Measurements from ENCODE around the gene SPSB4.

Gene SPSB4

DNA sequence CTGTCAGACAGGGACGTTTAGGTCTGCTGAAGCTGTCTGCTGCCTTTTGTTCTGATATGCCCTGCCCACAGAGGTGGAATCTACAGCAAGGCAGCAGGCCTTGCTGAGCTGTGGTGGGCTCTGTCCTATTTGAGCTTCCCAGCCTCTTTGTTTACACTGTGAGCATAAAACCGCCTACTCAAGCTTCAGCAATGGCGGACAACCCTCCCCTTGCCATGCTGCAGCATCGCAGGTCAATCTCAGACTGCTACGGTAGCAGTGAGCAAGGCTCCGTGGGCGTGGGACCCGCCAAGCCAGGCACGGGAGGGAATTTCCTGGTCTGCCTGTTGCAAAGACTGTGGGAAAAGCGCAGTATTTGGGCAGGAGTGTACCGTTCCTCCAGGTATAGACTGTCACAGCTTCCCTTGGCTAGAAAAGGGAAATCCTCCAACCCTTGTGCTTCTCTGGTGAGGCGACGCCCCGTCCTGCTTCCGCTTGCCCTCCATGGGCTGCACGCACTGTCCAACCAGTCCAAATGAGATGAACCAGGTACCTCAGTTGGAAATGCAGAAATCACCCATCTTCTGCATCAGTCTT is 71.4 kb downstream of the SPSB4 start:
- no peaks in the 10 kb centered on the region for H3K36me3 ChIP-seq (ENCODE audit: control insufficient read depth, insufficient read depth, low read length)
- H3K27me3 ChIP-seq (ENCODE audit: control insufficient read depth, insufficient read depth, low read length) = no peaks in the 10 kb centered on the region
- no peaks in the 10 kb centered on the region for H3K4me1 ChIP-seq (ENCODE audit: control insufficient read depth, insufficient read depth, low read length)
- H3K9ac ChIP-seq (ENCODE audit: low read depth, low read length) = no peak overlapping the region
- no peaks in the 10 kb centered on the region for H3K9me3 ChIP-seq (ENCODE audit: control insufficient read depth, insufficient read depth, low read length)
- no peak overlapping the region for H3K27ac ChIP-seq (ENCODE audit: low read depth, low read length)
- H3K4me3 ChIP-seq (ENCODE audit: low read depth, low read length) = no peak overlapping the region

DNA sequence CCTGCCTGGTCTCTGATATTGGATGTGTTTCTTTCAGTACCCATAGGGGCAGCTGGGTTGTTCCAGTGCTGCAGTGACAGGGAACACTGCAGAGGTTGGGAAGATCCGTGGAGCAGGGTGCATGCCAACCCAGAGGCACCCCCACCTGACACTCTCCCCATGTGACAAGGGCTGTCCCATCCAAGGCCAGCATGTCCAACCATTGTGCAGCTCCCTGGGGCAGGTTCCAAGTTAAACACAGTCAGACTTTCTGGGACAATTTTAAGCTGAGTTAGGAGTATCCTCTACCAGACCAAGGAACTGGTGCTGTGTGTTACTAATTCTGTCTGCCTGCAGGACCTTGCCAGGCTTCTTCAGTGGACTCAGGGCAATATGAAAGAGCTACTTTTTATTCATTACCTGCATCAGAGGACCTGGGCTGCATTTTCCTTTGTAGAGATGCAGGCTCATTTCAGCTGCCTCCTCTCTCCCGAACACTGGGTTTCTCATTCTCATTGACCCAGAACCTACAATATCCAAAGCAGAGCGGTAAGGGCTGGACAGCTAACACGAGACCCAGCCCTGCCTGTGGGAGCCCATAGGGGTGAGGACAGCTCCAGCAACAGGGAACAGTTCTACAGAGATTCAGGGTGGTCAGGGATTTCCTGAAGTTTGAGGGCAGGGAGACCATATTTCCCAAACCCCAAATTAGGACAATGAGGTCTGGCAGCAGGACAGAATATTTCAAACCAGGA is 72.7 kb downstream of the SPSB4 start:
- H3K9ac ChIP-seq (ENCODE audit: low read depth, low read length) = no peak overlapping the region
- no peaks in the 10 kb centered on the region for H3K9me3 ChIP-seq (ENCODE audit: control insufficient read depth, insufficient read depth, low read length)
- H3K36me3 ChIP-seq (ENCODE audit: control insufficient read depth, insufficient read depth, low read length) = no peaks in the 10 kb centered on the region
- no peak overlapping the region for H3K27ac ChIP-seq (ENCODE audit: low read depth, low read length)
- no peaks in the 10 kb centered on the region for H3K4me1 ChIP-seq (ENCODE audit: control insufficient read depth, insufficient read depth, low read length)
- no peaks in the 10 kb centered on the region for H3K27me3 ChIP-seq (ENCODE audit: control insufficient read depth, insufficient read depth, low read length)
- no peak overlapping the region for H3K4me3 ChIP-seq (ENCODE audit: low read depth, low read length)

DNA sequence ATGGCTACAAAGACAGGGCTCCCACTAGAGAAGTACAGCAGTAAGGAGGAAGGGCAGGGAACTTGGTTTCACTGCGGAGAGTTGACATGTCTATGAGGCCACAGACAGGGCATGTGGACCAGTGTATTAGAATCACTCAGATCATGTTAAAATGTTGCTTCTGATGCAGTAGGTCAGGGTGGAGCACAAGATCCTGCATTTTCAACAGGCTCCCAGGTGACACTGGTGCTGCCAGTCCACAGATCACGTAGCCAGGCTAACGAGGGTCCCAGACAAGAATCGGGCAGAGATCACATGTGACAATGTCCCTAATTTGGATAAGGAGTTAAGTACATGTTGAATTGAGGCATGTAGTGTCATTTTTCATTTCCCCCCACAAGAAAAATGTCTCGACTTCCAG is 73.6 kb downstream of the SPSB4 start:
- no peak overlapping the region for H3K9ac ChIP-seq (ENCODE audit: low read depth, low read length)

DNA sequence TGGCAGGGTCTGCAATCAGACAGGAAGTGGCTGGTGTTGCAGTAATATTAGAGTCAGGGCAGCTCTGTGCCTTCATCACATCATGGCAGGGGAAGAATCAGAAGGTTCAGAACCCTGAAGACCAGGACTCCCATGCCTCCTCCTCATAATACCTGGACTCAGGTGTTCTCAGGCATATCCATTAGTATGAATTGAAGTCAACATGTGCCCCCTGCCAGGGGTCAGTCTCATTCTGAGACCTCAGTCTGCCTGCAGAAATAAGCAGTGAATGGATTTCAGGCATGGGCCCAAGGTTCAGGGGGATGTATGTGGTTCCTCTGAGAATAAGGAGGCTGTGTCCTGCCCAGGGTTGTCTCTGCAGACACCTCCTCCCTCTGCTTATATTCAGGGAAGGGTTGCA is 74.2 kb downstream of the SPSB4 start:
- no peaks in the 10 kb centered on the region for H3K4me1 ChIP-seq (ENCODE audit: control insufficient read depth, insufficient read depth, low read length)
- H3K36me3 ChIP-seq (ENCODE audit: control insufficient read depth, insufficient read depth, low read length) = no peaks in the 10 kb centered on the region
- H3K9ac ChIP-seq (ENCODE audit: low read depth, low read length) = no peak overlapping the region
- H3K4me3 ChIP-seq (ENCODE audit: low read depth, low read length) = no peak overlapping the region
- no peak overlapping the region for H3K27ac ChIP-seq (ENCODE audit: low read depth, low read length)
- no peaks in the 10 kb centered on the region for H3K9me3 ChIP-seq (ENCODE audit: control insufficient read depth, insufficient read depth, low read length)
- H3K27me3 ChIP-seq (ENCODE audit: control insufficient read depth, insufficient read depth, low read length) = no peaks in the 10 kb centered on the region

More for the DNA sequence above, 73.6 kb downstream of the SPSB4 start:
- Histone ChIP-seq H3K36me3 (ENCODE audit: control insufficient read depth, insufficient read depth, low read length) (no peaks in the 10 kb centered on the region), H3K4me1 (ENCODE audit: control insufficient read depth, insufficient read depth, low read length) (no peaks in the 10 kb centered on the region), H3K9me3 (ENCODE audit: control insufficient read depth, insufficient read depth, low read length) (no peaks in the 10 kb centered on the region), H3K27me3 (ENCODE audit: control insufficient read depth, insufficient read depth, low read length) (no peaks in the 10 kb centered on the region), H3K4me3 (ENCODE audit: low read depth, low read length) (no peak overlapping the region), H3K27ac (ENCODE audit: low read depth, low read length) (no peak overlapping the region)

DNA sequence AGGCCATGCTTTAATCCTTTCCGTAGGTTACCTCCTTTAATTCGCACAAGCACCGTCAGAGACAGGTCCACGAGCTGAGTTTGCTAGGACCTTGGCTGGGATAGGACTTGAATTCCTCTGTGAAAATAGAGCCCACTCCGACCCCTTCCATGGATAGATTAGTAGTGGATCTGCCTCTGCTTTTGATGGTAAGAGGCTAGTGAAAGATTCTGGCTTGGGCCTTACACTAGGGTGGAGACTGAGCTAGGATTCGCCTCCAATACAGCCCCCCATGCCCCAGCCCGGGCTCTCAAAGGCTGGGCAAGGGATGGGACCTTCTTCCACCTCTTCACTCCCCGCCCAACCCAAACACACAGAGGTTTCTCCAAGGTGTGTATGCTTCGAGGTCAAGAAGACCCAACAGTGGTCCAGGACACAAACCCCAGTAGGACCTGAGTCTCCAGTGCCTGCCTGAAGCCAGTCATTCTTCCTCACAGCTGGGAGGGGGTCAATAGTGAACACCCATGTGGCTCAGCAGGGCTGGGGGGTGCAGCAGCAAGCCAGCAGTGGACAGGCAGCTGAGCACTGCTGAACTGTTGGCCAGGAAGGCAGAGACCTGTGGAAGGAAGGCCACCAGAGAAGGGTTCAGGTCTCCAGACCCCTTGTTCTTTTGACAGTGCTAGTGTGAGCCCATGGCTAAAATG is 75.7 kb downstream of the SPSB4 start:
- Histone ChIP-seq H3K27ac (ENCODE audit: low read depth, low read length) (no peak overlapping the region), H3K9me3 (ENCODE audit: control insufficient read depth, insufficient read depth, low read length) (no peaks in the 10 kb centered on the region), H3K4me3 (ENCODE audit: low read depth, low read length) (no peak overlapping the region), H3K36me3 (ENCODE audit: control insufficient read depth, insufficient read depth, low read length) (no peaks in the 10 kb centered on the region), H3K4me1 (ENCODE audit: control insufficient read depth, insufficient read depth, low read length) (no peaks in the 10 kb centered on the region), H3K27me3 (ENCODE audit: control insufficient read depth, insufficient read depth, low read length) (no peaks in the 10 kb centered on the region), H3K9ac (ENCODE audit: low read depth, low read length) (no peak overlapping the region)

DNA sequence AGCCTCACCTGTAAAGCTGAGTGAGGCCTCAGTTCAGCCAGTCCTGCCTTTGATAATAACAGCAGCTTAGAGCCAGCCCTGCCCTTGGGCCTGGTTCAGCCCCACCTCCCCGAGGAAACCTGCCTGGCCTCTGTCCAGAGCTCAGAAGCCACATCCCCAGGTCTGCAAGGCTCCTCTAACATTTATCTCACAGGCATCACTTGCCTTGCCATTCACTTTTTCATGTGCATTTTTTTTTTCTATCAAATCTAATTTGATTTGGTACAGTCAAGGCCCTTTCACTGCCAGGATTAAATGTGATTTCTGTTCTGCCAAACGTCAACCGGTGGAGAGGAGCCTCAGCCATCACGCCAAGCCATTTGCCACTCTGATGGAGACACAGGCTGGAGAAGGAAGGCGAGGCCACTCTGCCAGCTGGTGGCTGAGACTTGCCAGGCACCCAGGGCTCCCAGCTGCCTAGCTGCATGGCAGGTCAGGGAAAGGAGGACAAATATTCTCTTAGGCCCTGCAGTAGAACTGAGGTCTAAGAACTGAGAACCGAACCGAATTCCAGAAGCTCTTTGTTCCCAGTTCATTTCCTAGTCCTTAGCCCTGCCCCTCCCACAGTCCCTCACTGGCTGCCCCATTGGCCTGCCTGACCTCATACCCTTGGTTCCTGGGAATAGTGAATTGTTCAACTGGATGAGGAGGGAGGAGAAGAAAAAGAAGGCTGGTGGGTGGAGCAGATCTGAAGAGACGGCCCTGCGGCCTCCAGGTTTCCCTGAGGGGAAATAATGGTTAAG is 76.4 kb downstream of the SPSB4 start:
- Histone ChIP-seq H3K9me3 (ENCODE audit: control insufficient read depth, insufficient read depth, low read length) (no peaks in the 10 kb centered on the region), H3K27ac (ENCODE audit: low read depth, low read length) (no peak overlapping the region), H3K27me3 (ENCODE audit: control insufficient read depth, insufficient read depth, low read length) (no peaks in the 10 kb centered on the region), H3K4me1 (ENCODE audit: control insufficient read depth, insufficient read depth, low read length) (no peaks in the 10 kb centered on the region), H3K9ac (ENCODE audit: low read depth, low read length) (no peak overlapping the region), H3K36me3 (ENCODE audit: control insufficient read depth, insufficient read depth, low read length) (no peaks in the 10 kb centered on the region), H3K4me3 (ENCODE audit: low read depth, low read length) (no peak overlapping the region)

DNA sequence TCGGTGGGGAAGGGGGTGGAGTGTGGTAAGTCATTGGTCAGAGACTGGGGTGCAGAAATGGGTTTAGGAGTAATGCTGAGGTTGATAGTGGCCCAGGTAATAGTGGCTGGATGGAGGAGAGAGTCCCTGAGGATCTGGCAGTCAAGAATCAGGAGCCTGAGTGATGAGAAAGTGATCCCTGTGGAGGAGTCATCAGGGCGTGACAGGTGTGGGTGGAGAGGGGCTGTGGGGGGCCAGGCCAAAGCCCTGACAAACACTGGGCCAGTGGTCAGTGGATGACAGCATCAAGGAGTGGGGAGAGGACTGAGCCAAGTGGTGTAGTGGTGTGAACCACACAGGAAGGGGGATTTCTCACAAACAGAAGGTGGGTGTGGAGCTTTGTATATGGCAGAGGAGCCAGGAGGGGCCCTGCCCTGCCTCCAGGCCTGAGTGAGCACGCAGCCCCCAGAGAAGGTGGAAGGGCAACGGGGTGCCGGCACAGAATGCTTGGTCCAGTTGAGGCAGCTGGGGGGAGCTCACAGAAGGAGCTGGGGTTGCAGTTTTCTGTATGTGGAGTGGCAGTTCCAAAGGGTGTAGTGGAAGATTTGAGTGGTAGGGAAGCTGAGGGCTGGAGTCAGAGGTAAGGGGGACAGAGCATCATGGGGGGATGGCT is 77.1 kb downstream of the SPSB4 start:
- no peaks in the 10 kb centered on the region for H3K27me3 ChIP-seq (ENCODE audit: control insufficient read depth, insufficient read depth, low read length)
- H3K9ac ChIP-seq (ENCODE audit: low read depth, low read length) = no peak overlapping the region
- no peak overlapping the region for H3K4me3 ChIP-seq (ENCODE audit: low read depth, low read length)
- H3K9me3 ChIP-seq (ENCODE audit: control insufficient read depth, insufficient read depth, low read length) = no peaks in the 10 kb centered on the region
- no peaks in the 10 kb centered on the region for H3K4me1 ChIP-seq (ENCODE audit: control insufficient read depth, insufficient read depth, low read length)
- no peaks in the 10 kb centered on the region for H3K36me3 ChIP-seq (ENCODE audit: control insufficient read depth, insufficient read depth, low read length)
- H3K27ac ChIP-seq (ENCODE audit: low read depth, low read length) = no peak overlapping the region

DNA sequence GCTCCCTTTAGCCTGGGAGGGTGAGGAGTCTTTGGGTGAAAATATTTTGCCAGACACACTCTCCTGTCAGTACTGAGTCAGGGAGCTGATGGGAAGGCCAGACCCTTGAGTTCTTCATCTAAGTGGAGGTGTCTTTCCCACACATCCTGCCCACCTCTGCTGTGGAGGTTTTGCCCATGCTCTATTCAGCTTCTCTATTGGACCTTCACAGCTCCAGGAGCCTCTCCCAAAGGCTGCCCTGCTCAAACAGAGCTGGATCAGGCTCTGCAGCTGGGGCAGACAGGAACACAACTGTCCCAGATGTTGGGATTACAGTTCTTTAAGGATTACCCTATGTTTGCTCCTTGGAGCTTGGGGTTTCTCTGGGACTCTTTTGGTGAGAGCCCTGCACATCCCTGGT is 77.9 kb downstream of the SPSB4 start:
- Histone ChIP-seq H3K4me3 (ENCODE audit: low read depth, low read length) (no peak overlapping the region), H3K4me1 (ENCODE audit: control insufficient read depth, insufficient read depth, low read length) (no peaks in the 10 kb centered on the region), H3K9ac (ENCODE audit: low read depth, low read length) (no peak overlapping the region), H3K27ac (ENCODE audit: low read depth, low read length) (no peak overlapping the region), H3K36me3 (ENCODE audit: control insufficient read depth, insufficient read depth, low read length) (no peaks in the 10 kb centered on the region), H3K27me3 (ENCODE audit: control insufficient read depth, insufficient read depth, low read length) (no peaks in the 10 kb centered on the region), H3K9me3 (ENCODE audit: control insufficient read depth, insufficient read depth, low read length) (no peaks in the 10 kb centered on the region)

DNA sequence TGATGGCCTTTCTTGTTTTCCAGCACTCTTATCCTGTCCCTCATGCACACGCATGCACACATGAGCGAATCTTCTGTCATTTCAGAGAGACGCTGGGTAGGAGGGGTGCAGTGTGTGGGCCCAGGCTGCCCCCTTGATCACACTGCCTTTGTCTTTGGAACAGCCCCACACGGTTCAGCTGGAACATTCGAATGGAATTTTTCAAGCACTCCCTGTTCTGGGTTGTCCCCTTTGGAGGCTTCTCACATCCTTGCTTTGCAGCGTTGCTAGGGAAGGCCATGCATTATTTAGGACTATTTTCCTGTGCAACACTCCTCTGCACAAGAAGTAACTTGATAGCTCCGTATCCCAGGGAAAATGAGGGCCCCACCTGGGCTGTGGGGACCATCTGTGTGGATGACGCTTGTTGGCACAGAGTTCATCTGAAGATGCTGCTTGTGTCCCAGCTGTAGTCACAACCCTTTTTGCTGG is 78.4 kb downstream of the SPSB4 start:
- Histone ChIP-seq H3K27ac (ENCODE audit: low read depth, low read length) (no peak overlapping the region), H3K36me3 (ENCODE audit: control insufficient read depth, insufficient read depth, low read length) (no peaks in the 10 kb centered on the region), H3K9me3 (ENCODE audit: control insufficient read depth, insufficient read depth, low read length) (no peaks in the 10 kb centered on the region), H3K27me3 (ENCODE audit: control insufficient read depth, insufficient read depth, low read length) (no peaks in the 10 kb centered on the region), H3K9ac (ENCODE audit: low read depth, low read length) (no peak overlapping the region), H3K4me3 (ENCODE audit: low read depth, low read length) (no peak overlapping the region), H3K4me1 (ENCODE audit: control insufficient read depth, insufficient read depth, low read length) (no peaks in the 10 kb centered on the region)

DNA sequence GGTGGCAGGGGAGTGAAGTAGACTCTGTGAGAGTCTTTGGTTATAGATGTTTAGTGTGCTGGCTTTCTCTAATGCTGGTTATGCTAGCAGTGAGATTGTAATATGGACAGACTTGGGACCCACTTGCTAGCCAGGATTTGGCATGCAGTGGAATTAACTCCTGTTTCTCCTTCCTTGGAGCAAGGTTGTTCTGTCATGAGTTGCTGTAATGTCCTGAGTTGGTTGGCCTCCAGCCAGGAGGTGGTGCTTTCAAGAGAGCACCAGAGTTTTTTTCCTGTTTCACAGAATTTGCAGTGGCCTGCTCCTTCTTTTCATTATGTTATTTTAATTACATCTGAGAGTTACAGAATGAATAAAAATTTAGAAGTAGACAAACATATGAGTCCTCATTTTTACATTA is 92.4 kb downstream of the SPSB4 start:
- no peak overlapping the region for H3K27ac ChIP-seq (ENCODE audit: low read depth, low read length)

More for the DNA sequence above, 92.4 kb downstream of the SPSB4 start:
- Histone ChIP-seq H3K9ac (ENCODE audit: low read depth, low read length) (no peak overlapping the region), H3K4me3 (ENCODE audit: low read depth, low read length) (no peak overlapping the region), H3K36me3 (ENCODE audit: control insufficient read depth, insufficient read depth, low read length) (no peaks in the 10 kb centered on the region), H3K4me1 (ENCODE audit: control insufficient read depth, insufficient read depth, low read length) (peaks cover 11% of the 10 kb centered on the region; the same call in 1 of the 2 replicates), H3K9me3 (ENCODE audit: control insufficient read depth, insufficient read depth, low read length) (peaks cover 19% of the 10 kb centered on the region), H3K27me3 (ENCODE audit: control insufficient read depth, insufficient read depth, low read length) (no peaks in the 10 kb centered on the region)

Measured in HUES48 (cell line).